Osteoblast (primary cell): ENCODE measurements around the gene STUB1. TPM values are rescaled to one million over a fixed set of nuclear protein-coding genes. Genes with fewer than 3 reads are reported as not detected.

ENCODE experiments used
- DNase-seq: peaks from one replicate; pipeline ENCODE4 v3.0.0; 2011; ENCODE audit warnings: low spot score, mixed read lengths; ENCODE audit not compliant: insufficient read length; ENCODE audit errors: missing footprints
- H2AFZ ChIP-seq: 2 replicates; pipeline ENCODE4 v1.6.0; 2011; ENCODE audit warnings: mild to moderate bottlenecking, low read length
- H3K27ac ChIP-seq: 2 replicates; pipeline ENCODE4 v1.5.1; 2011; ENCODE audit warnings: mild to moderate bottlenecking, low read depth, low read length, moderate library complexity
- H3K27me3 ChIP-seq: 2 replicates; pipeline ENCODE4 v1.6.0; 2012; ENCODE audit warnings: mild to moderate bottlenecking, control low read depth, inconsistent platforms, low read length, moderate library complexity; ENCODE audit not compliant: insufficient read depth
- H3K36me3 ChIP-seq: 2 replicates; pipeline ENCODE4 v1.5.1; 2011; ENCODE audit warnings: mild to moderate bottlenecking, low read length, control low read depth, moderate library complexity; ENCODE audit not compliant: insufficient read depth
- H3K4me1 ChIP-seq: 2 replicates; pipeline ENCODE4 v1.5.1; 2011; ENCODE audit warnings: mild to moderate bottlenecking, low read length, control low read depth, moderate library complexity; ENCODE audit not compliant: insufficient read depth
- H3K4me2 ChIP-seq: 2 replicates; pipeline ENCODE4 v1.6.0; 2011; ENCODE audit warnings: mild to moderate bottlenecking, low read length; ENCODE audit not compliant: insufficient read depth
- H3K4me3 ChIP-seq: fragments of 200-600 bp; sonication (generic); 3 replicates; pipeline ENCODE4 v1.5.1; 2012; ENCODE audit warnings: mild to moderate bottlenecking, low read length, inconsistent platforms; ENCODE audit not compliant: insufficient read depth
- H3K79me2 ChIP-seq: 2 replicates; pipeline ENCODE4 v1.6.0; 2012; ENCODE audit warnings: mild to moderate bottlenecking, low read length, control low read depth, inconsistent platforms; ENCODE audit not compliant: insufficient read depth
- H3K9me3 ChIP-seq: 2 replicates; pipeline ENCODE4 v1.5.1; 2011; ENCODE audit warnings: low read depth, low read length, control low read depth
- H4K20me1 ChIP-seq: 2 replicates; pipeline ENCODE4 v1.6.0; 2012; ENCODE audit warnings: mild to moderate bottlenecking, low read length, control low read depth; ENCODE audit not compliant: insufficient read depth
- CTCF ChIP-seq: IDR thresholded peaks from 2 replicates; pipeline ENCODE4 v1.5.1; 2011; ENCODE audit warnings: mild to moderate bottlenecking, low read depth, low read length, moderate library complexity; ENCODE audit errors: extremely low read depth
- total RNA-seq: library from RNA; depleted of rRNA; stranded (reverse); fragments of >200 nt; gene quantifications from 2 replicates; pipeline ENCODE4 v1.2.3, GENCODE V29; 2012

Gene STUB1
- total RNA-seq, 1 donor: 102 TPM

DNA sequence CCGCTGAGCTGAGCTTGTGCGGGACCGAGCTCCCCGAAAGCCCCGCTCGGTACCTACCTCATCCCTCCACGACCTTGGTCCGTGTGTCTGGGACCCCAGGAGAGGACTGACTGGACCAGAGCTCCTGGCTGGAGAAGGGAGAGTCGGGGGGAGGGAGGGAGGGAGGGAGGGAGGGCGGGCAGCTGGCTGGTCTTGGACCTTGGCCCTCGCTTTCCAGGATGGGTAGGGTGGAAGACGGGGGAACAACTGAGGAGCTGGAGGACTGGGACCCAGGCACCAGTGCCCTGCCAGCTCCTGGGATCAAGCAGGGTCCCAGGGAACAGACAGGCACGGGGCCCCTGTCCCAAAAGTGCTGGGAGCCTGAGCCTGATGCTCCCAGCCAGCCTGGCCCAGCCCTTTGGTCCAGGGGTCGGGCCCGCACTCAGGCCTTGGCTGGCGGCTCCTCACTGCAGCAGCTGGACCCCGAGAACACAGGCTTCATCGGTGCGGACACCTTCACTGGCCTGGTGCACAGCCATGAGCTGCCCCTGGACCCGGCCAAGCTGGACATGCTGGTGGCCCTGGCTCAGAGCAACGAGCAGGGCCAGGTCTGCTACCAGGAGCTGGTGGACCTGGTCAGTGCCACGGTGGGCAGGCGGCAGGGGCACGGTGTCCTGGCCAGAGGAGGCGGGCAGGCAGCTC, 4.2 kb upstream of the STUB1 start:
- Histone ChIP-seq H3K4me3 (peak overlapping the region; percentile 66), H3K79me2 (peaks cover 5% of the 10 kb centered on the region), H2AFZ (no peak overlapping the region)

GRCh38 chr16:676565-676902, 3.7 kb upstream of the STUB1 start:
- Histone ChIP-seq H3K9me3 (no peaks in the 10 kb centered on the region), H4K20me1 (peaks cover 37% of the 10 kb centered on the region), H3K4me3 (no peak overlapping the region), H3K4me1 (peaks cover 10% of the 10 kb centered on the region), H3K27ac (no peak overlapping the region), H2AFZ (no peak overlapping the region), H3K79me2 (peaks cover 8% of the 10 kb centered on the region), H3K27me3 (no peaks in the 10 kb centered on the region), H3K36me3 (peaks cover 24% of the 10 kb centered on the region), H3K4me2 (no peak overlapping the region)
- no peak for DNase-seq
- no peak for TF ChIP-seq CTCF

More for the DNA sequence above, 4.2 kb upstream of the STUB1 start:
- Histone ChIP-seq H3K9me3 (no peaks in the 10 kb centered on the region), H3K27ac (no peak overlapping the region), H4K20me1 (peaks cover 33% of the 10 kb centered on the region), H3K36me3 (peaks cover 26% of the 10 kb centered on the region), H3K4me2 (peak overlapping the region; percentile 64), H3K27me3 (no peaks in the 10 kb centered on the region), H3K4me1 (peaks cover 5% of the 10 kb centered on the region)
- no peak for TF ChIP-seq CTCF
- peak; percentile 92 for DNase-seq

DNA sequence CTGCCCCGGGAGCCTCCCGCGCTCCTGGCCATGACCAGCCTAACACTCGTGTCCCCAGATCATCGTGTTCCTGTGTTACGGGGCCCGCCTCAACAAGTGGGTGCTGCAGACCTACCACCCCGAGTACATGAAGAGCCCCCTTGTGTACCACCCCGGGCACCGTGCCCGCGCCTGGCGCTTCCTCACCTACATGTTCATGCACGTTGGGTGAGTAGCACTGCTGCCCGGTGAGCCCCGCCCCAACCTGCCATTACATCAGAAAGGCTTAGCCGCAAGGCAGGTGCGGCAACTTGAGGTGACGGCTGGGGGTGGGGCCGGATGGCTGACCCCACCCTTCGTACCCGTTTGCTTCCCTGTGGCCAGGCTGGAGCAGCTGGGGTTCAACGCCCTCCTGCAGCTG, 3.3 kb upstream of the STUB1 start:
- Histone ChIP-seq H3K9me3 (no peaks in the 10 kb centered on the region), H4K20me1 (peaks cover 40% of the 10 kb centered on the region), H3K27me3 (no peaks in the 10 kb centered on the region), H3K4me1 (peaks cover 14% of the 10 kb centered on the region), H2AFZ (no peak overlapping the region), H3K79me2 (peaks cover 12% of the 10 kb centered on the region), H3K4me3 (no peak overlapping the region), H3K36me3 (peaks cover 27% of the 10 kb centered on the region), H3K27ac (no peak overlapping the region), H3K4me2 (no peak overlapping the region)
- no peak for TF ChIP-seq CTCF
- DNase-seq: no peak

- TF ChIP-seq CTCF: no peak
- Histone ChIP-seq H3K4me2 (no peak overlapping the region), H3K4me3 (no peak overlapping the region), H3K79me2 (peaks cover 19% of the 10 kb centered on the region), H3K27ac (no peak overlapping the region), H4K20me1 (peaks cover 43% of the 10 kb centered on the region), H3K9me3 (no peaks in the 10 kb centered on the region), H3K36me3 (peaks cover 27% of the 10 kb centered on the region), H3K4me1 (peaks cover 16% of the 10 kb centered on the region), H2AFZ (no peak overlapping the region), H3K27me3 (no peaks in the 10 kb centered on the region)
- DNase-seq: no peak
Observed at GRCh38 chr16:677316-678190, 2.7 kb upstream of the STUB1 start.
